Measurements from ENCODE around the gene RPS27.

RPS27 gene

DNA sequence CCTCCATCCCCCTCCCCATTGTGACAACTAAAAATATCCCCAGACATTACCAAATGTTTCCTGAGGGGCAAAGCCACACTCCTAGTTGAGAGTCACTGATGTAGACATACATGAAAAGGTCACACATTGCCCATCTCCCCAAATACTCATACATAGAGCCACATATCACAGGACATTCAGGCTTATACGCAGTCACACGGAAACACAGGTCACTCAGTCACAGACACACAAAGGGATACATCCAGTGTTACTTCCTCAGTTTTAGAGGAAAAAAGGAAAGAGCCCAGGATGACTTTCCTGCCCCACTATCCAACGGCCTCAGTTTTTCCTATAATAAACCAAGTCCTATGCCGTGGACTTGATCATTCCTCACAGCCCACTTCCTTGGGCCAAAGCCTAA lies 29.1 kb upstream of the RPS27 start:
- WGBS, 2 experiments = 85 to 87% methylated on average over 4 of the region's 4 CpGs
- no peak overlapping the region for H3K27ac ChIP-seq (ENCODE audit: insufficient read depth, low read depth, low read length, poor library complexity, severe bottlenecking)

DNA sequence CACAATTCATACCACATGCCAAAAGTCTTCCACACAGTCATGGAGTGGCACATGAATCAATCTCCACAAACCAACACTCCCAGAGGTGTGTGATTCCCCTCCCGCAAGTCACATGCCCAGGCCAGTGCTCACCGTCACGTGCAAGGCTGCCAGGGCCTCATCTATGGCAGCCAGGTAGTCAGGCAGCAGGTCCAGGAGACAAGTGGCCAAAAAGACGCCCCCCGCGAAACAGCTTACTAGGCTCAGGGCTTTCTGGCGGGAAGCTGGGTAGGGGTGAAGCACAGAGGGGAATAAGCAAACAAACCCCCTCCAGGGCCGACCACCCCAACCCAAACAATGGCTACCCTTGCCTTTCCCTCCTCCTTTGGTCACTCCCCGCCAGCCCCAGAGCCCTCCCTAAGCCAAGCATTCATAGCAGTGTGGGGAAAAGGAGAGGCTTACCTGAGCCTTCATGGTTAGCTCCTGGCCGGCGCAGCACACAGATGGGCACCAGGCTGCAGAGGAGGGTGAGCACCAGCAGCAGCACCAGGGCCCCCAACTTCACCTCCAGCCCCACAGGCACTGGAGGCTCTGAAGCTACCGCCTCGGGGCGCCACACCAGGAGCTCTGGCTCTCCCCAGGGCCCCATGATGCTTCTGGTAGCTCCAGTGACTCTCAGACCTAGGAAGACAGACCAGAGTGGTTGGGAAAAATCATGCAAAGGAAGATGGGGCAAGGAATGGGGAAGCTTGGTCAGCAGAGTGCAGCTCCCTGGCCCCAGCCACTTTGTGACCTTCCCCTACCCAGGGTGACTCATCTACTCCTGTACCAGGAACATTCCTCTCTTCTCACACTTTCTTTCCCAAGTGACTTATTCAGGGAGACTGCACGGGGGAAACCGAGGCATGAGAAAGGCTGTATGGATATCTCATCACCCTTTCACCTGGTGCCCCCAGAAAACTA lies 28.2 kb upstream of the RPS27 start:
- Histone ChIP-seq H3K27me3 (ENCODE audit: control insufficient read depth, insufficient read depth, low read length, poor library complexity, severe bottlenecking) (no peaks in the 10 kb centered on the region), H3K27ac (ENCODE audit: insufficient read depth, low read depth, low read length, poor library complexity, severe bottlenecking) (no peak overlapping the region), H3K4me1 (ENCODE audit: control insufficient read depth, insufficient read depth, low read length) (peaks cover 17% of the 10 kb centered on the region), H3K9me3 (ENCODE audit: control insufficient read depth, low read length) (no peaks in the 10 kb centered on the region), H3K4me3 (ENCODE audit: insufficient read depth, low read depth, low read length) (peak overlapping the region; percentile 83), H3K36me3 (ENCODE audit: control insufficient read depth, insufficient read depth, low read length) (peaks cover 17% of the 10 kb centered on the region)
- WGBS, 2 experiments = 14 to 17% methylated on average over 16 of the region's 16 CpGs

More for the DNA sequence above, 29.1 kb upstream of the RPS27 start:
- Histone ChIP-seq H3K9me3 (ENCODE audit: control insufficient read depth, low read length) (no peaks in the 10 kb centered on the region), H3K27me3 (ENCODE audit: control insufficient read depth, insufficient read depth, low read length, poor library complexity, severe bottlenecking) (no peaks in the 10 kb centered on the region), H3K4me3 (ENCODE audit: insufficient read depth, low read depth, low read length) (peak overlapping the region; percentile 83), H3K4me1 (ENCODE audit: control insufficient read depth, insufficient read depth, low read length) (peaks cover 25% of the 10 kb centered on the region), H3K36me3 (ENCODE audit: control insufficient read depth, insufficient read depth, low read length) (peaks cover 17% of the 10 kb centered on the region)

DNA sequence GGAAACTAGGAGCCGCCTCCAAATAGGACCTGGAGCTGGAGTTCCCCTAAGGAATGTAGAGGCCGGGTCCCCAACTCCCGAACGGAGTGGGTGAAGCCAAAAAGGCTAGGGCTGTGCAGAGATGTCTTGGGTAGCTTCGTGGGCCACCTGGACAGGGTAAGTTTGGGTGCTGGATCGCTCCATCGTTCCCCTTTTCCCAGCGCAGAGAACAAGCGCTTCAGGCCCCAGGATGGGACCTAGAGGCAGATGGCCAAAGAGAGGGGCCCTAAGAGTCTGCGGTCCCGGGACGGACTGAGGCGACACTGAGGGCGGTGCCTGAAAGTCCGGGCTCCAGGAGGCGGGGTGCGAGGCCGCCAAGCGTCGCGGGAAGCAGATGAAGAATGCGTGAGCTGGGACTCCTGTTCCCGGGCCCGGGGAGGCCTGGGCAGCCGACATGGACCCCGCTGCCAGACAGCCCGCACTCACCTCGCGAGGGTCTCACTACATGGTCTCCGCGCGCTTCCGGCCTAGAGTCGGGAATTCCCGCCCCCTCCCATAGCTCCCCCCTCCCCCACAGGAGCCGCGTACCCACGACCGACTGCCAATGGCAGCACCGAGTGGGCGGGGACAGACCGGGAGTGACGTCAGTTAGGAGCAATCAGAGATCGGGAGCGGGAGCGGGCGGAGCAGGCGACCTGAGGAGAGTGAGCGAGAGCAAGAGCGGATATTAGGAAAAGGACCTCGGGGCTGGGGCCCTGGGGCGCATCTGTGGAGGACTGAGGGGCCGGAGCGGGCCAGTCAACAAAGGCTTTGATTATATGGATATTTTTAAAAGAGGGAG lies 27.3 kb upstream of the RPS27 start, which contains the start of gene SLC39A1:
Gene SLC39A1, minus strand, starts transcription at position 508 of the 820 bp plus-strand sequence. CDS start 822 bp downstream, outside the sequence.
- Histone ChIP-seq H3K4me1 (ENCODE audit: control insufficient read depth, insufficient read depth, low read length) (peaks cover 15% of the 10 kb centered on the region), H3K9me3 (ENCODE audit: control insufficient read depth, low read length) (no peaks in the 10 kb centered on the region), H3K36me3 (ENCODE audit: control insufficient read depth, insufficient read depth, low read length) (peaks cover 17% of the 10 kb centered on the region), H3K27me3 (ENCODE audit: control insufficient read depth, insufficient read depth, low read length, poor library complexity, severe bottlenecking) (no peaks in the 10 kb centered on the region), H3K4me3 (ENCODE audit: insufficient read depth, low read depth, low read length) (peak within 1 kb of the TSS; percentile 83), H3K27ac (ENCODE audit: insufficient read depth, low read depth, low read length, poor library complexity, severe bottlenecking) (peak within 1 kb of the TSS; percentile 96)
- 0 to 1% methylated on average over 54 of the region's 54 CpGs for WGBS, 2 experiments

DNA sequence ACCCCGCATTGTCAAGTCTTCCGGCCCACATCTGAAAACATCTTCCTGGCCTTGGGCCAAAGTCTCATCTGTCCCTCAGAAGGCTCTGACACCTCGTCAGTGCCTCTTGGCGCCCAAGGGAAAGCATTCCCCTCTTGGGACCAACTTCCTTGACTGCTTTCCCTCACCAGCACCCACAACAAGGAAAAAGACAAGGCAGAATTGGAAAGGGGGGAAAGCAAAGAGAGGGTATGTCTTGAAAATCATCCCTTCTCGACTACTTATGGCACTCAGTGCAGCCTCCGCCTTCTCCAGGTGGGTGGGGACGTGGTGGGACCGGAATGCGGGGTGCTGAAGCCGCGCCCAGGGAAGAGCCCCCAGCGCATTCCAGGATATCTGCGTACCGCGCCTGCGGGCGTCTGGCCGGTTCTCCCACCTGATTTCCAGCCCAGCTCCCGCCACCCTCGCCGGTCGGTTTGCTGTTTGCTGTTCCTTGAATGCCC lies 26.7 kb upstream of the RPS27 start:
- Histone ChIP-seq H3K4me1 (ENCODE audit: control insufficient read depth, insufficient read depth, low read length) (peaks cover 15% of the 10 kb centered on the region), H3K9me3 (ENCODE audit: control insufficient read depth, low read length) (no peaks in the 10 kb centered on the region), H3K27me3 (ENCODE audit: control insufficient read depth, insufficient read depth, low read length, poor library complexity, severe bottlenecking) (no peaks in the 10 kb centered on the region), H3K4me3 (ENCODE audit: insufficient read depth, low read depth, low read length) (peak overlapping the region; percentile 83), H3K36me3 (ENCODE audit: control insufficient read depth, insufficient read depth, low read length) (peaks cover 17% of the 10 kb centered on the region), H3K27ac (ENCODE audit: insufficient read depth, low read depth, low read length, poor library complexity, severe bottlenecking) (peak overlapping the region; percentile 96)
- 0 to 1% methylated on average over 22 of the region's 22 CpGs for WGBS, 2 experiments

DNA sequence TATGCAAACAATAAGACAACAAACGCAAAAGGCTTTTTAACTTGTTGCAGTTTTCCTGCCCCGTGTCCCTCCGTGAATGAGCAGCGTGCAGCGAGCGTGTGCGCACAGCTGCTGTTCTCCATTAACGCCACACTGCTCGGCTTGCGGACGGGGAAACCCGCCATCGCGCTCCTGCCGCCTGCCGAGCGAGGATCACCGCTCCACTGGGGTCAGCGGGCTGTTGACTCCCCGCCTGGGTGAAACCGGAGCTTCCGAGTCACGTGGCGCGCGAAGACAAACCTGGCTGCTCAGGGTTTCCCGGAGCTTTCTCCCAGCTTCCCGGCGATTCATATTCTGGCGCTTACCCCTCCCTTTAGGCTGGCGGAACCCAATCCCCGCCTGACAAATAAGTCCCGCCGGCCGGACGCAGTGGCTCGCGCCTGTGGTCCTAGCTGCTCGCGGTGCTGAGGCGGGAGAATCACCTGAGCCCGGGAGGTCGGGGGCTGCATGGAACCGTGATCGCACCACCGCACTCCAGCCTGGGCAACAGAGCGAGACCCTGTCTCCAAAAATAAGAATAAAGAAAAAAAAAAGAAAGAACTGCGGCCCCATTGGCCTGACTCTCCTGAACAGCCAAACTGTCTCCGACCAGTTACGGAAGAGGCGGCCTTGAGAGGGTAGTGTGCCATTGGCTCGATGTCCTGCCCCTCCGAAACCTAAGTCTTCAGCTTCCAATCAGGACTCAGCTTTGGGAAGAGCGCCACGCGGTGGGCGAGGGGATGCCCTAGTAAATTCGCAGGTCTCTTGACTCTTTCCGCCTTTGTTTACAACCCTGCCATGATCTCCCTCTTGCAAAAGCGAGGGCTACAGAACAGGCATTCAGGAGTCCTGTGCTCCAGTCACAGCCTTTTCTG lies 23.2 kb upstream of the RPS27 start, which contains the start of gene CREB3L4:
Gene CREB3L4, plus strand, starts transcription at position 796 of the 893 bp plus-strand sequence. CDS start 624 bp downstream, outside the sequence.
- no peaks in the 10 kb centered on the region for H3K9me3 ChIP-seq (ENCODE audit: control insufficient read depth, low read length)
- WGBS, 2 experiments = 1% methylated on average over 60 of the region's 60 CpGs
- H3K4me3 ChIP-seq (ENCODE audit: insufficient read depth, low read depth, low read length) = peak within 1 kb of the TSS; percentile 62

DNA sequence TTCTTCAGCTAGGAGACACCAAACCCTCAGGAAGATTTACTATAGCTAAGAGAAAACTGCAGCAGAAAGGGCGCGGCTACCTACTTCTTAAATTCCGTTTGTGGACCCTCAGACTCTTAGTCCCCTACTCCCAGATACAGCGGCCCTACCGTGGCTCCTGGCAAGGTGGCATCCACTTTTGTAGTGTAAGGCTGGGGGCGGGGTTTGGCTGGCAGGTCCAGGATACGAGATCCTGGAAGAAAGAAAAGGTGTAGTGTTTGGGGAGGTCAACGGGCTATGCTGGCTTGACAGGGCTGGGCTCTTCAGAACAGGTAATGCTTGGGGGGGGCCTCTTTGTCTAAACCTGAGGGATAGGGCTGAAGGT lies 22.6 kb upstream of the RPS27 start:
- peaks cover 3% of the 10 kb centered on the region for H3K4me1 ChIP-seq (ENCODE audit: control insufficient read depth, insufficient read depth, low read length)
- H3K9me3 ChIP-seq (ENCODE audit: control insufficient read depth, low read length) = no peaks in the 10 kb centered on the region
- H3K36me3 ChIP-seq (ENCODE audit: control insufficient read depth, insufficient read depth, low read length) = no peaks in the 10 kb centered on the region
- no peaks in the 10 kb centered on the region for H3K27me3 ChIP-seq (ENCODE audit: control insufficient read depth, insufficient read depth, low read length, poor library complexity, severe bottlenecking)
- WGBS, 2 experiments = 30 to 38% methylated on average over 8 of the region's 8 CpGs
- peak overlapping the region; percentile 96 for H3K27ac ChIP-seq (ENCODE audit: insufficient read depth, low read depth, low read length, poor library complexity, severe bottlenecking)
- H3K4me3 ChIP-seq (ENCODE audit: insufficient read depth, low read depth, low read length) = peak overlapping the region; percentile 62

More for the DNA sequence above, 23.2 kb upstream of the RPS27 start, which contains the start of gene CREB3L4:
- H3K27me3 ChIP-seq (ENCODE audit: control insufficient read depth, insufficient read depth, low read length, poor library complexity, severe bottlenecking) = no peaks in the 10 kb centered on the region
- peak within 1 kb of the TSS; percentile 96 for H3K27ac ChIP-seq (ENCODE audit: insufficient read depth, low read depth, low read length, poor library complexity, severe bottlenecking)
- no peaks in the 10 kb centered on the region for H3K36me3 ChIP-seq (ENCODE audit: control insufficient read depth, insufficient read depth, low read length)
- H3K4me1 ChIP-seq (ENCODE audit: control insufficient read depth, insufficient read depth, low read length) = peaks cover 3% of the 10 kb centered on the region

DNA sequence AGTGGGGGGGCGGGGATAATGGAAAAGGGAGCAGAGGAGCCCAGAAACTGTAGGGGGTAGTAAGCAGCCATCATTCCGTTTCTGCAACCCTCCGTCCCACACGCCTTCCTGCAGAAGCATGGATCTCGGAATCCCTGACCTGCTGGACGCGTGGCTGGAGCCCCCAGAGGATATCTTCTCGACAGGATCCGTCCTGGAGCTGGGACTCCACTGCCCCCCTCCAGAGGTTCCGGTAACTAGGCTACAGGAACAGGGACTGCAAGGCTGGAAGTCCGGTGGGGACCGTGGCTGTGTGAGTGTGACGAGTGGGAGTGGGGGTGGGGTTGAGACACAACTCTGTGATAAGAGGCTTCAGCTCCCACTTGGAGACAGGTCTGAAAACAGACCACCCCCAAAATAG lies 22.2 kb upstream of the RPS27 start:
- no peak overlapping the region for H3K27ac ChIP-seq (ENCODE audit: insufficient read depth, low read depth, low read length, poor library complexity, severe bottlenecking)
- H3K4me3 ChIP-seq (ENCODE audit: insufficient read depth, low read depth, low read length) = peak overlapping the region; percentile 62
- H3K36me3 ChIP-seq (ENCODE audit: control insufficient read depth, insufficient read depth, low read length) = no peaks in the 10 kb centered on the region
- H3K9me3 ChIP-seq (ENCODE audit: control insufficient read depth, low read length) = no peaks in the 10 kb centered on the region
- no peaks in the 10 kb centered on the region for H3K27me3 ChIP-seq (ENCODE audit: control insufficient read depth, insufficient read depth, low read length, poor library complexity, severe bottlenecking)
- peaks cover 3% of the 10 kb centered on the region for H3K4me1 ChIP-seq (ENCODE audit: control insufficient read depth, insufficient read depth, low read length)
- 77 to 80% methylated on average over 13 of the region's 13 CpGs for WGBS, 2 experiments

DNA sequence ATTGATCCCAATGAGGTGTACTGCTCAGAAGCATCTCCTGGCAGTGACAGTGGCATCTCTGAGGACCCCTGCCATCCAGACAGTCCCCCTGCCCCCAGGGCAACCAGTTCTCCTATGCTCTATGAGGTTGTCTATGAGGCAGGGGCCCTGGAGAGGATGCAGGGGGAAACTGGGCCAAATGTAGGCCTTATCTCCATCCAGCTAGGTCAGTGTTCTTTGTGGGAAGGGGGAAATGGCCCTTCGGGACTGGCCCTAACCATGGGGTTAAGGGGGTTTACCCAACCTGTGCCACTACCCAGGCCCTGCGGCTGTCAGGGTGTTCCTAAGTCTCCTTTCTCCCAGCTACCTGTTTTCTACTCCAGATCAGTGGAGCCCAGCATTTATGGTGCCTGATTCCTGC lies 21.6 kb upstream of the RPS27 start:
- H3K27me3 ChIP-seq (ENCODE audit: control insufficient read depth, insufficient read depth, low read length, poor library complexity, severe bottlenecking) = no peaks in the 10 kb centered on the region
- H3K27ac ChIP-seq (ENCODE audit: insufficient read depth, low read depth, low read length, poor library complexity, severe bottlenecking) = no peak overlapping the region
- 94 to 96% methylated on average over 2 of the region's 2 CpGs for WGBS, 2 experiments
- H3K36me3 ChIP-seq (ENCODE audit: control insufficient read depth, insufficient read depth, low read length) = no peaks in the 10 kb centered on the region
- no peaks in the 10 kb centered on the region for H3K9me3 ChIP-seq (ENCODE audit: control insufficient read depth, low read length)
- no peak overlapping the region for H3K4me3 ChIP-seq (ENCODE audit: insufficient read depth, low read depth, low read length)
- H3K4me1 ChIP-seq (ENCODE audit: control insufficient read depth, insufficient read depth, low read length) = peaks cover 3% of the 10 kb centered on the region

DNA sequence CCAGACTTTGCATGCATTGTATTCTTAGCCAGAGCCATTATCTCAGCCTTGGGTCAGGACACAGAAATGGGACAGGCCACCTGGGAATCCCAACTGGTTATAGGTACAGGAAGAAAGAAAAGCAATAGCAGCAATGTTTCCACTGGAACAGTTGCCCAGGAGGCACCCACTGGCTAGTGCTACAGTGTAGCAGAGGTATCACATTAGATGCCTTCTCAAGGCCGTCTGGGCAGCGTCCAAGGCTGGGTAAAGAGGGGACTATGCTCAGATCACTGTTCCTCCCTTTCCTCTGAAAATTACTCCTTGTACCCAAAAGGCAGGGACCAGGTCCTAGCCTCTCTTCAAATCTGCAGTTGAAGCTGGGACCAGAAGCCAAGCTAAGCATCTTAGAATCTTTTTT lies 20.2 kb upstream of the RPS27 start:
- Histone ChIP-seq H3K9me3 (ENCODE audit: control insufficient read depth, low read length) (no peaks in the 10 kb centered on the region), H3K4me1 (ENCODE audit: control insufficient read depth, insufficient read depth, low read length) (peaks cover 3% of the 10 kb centered on the region), H3K27ac (ENCODE audit: insufficient read depth, low read depth, low read length, poor library complexity, severe bottlenecking) (no peak overlapping the region), H3K27me3 (ENCODE audit: control insufficient read depth, insufficient read depth, low read length, poor library complexity, severe bottlenecking) (no peaks in the 10 kb centered on the region), H3K36me3 (ENCODE audit: control insufficient read depth, insufficient read depth, low read length) (peaks cover 9% of the 10 kb centered on the region), H3K4me3 (ENCODE audit: insufficient read depth, low read depth, low read length) (no peak overlapping the region)
- 95 to 97% methylated on average over 2 of the region's 2 CpGs for WGBS, 2 experiments

Data from ectodermal cell (in vitro differentiated cells).